ENCODE results near the gene GSE1.
A peak's percentile ranks its signal among the peaks of the same experiment; 100 is the strongest.

The GSE1 gene

GRCh38 chr16:85634747-85635544 is 21.8 kb downstream of the GSE1 start:
- Histone ChIP-seq H3K4me1 (ENCODE audit: control insufficient read depth, insufficient read depth, low read depth, low read length) (peaks cover 37% of the 10 kb centered on the region), H3K4me2 (ENCODE audit: low read length, poor library complexity, severe bottlenecking) (no peak overlapping the region), H3K36me3 (ENCODE audit: control insufficient read depth in 1 of 2, insufficient read depth in 2 of 2, low read depth in 1 of 2, low read length in 2 of 2) (peaks cover 0 to 78% of the 10 kb centered on the region in 2 experiments), H4K91ac (ENCODE audit: low read length) (no peak overlapping the region), H3K9ac (ENCODE audit: low read length) (no peak overlapping the region), H4K8ac (ENCODE audit: low read length) (no peak overlapping the region), H3K4ac (ENCODE audit: low read depth in 1 of 2, low read length in 2 of 2) (no peak overlapping the region), H2AK5ac (ENCODE audit: low read length, severe bottlenecking) (no peak overlapping the region), H3K79me1 (replicated peaks; ENCODE audit: low read length, poor library complexity, severe bottlenecking) (peaks cover 61% of the 10 kb centered on the region), H3K14ac (ENCODE audit: low read length in 2 of 2) (no peak overlapping the region), H2BK5ac (ENCODE audit: low read depth, low read length, poor library complexity, severe bottlenecking) (no peak overlapping the region), H2BK12ac (ENCODE audit: low read length in 2 of 2) (no peak overlapping the region), H2BK15ac (ENCODE audit: low read depth, poor library complexity, severe bottlenecking) (no peak overlapping the region), H3K9me3 (ENCODE audit: control insufficient read depth, low read length) (peaks cover 2% of the 10 kb centered on the region), H3K18ac (ENCODE audit: low read depth in 1 of 2, low read length in 2 of 2) (no peak overlapping the region), H3K27ac (ENCODE audit: low read length, poor library complexity, severe bottlenecking) (no peak overlapping the region), H3K27me3 (ENCODE audit: control insufficient read depth in 1 of 2, insufficient read depth in 1 of 2, low read length in 2 of 2) (no peaks in the 10 kb centered on the region), H3K4me3 (ENCODE audit: insufficient read depth in 1 of 2, low read depth in 1 of 2, low read length in 2 of 2) (no peak overlapping the region), H3K23ac (ENCODE audit: low read length in 2 of 2) (no peak overlapping the region), H2AFZ (ENCODE audit: low read depth, low read length) (no peak overlapping the region), H2BK120ac (ENCODE audit: low read depth, low read length) (no peak overlapping the region)
- no peak for DNase-seq
- WGBS: 91% methylated on average over 24 of the region's 24 CpGs

- no peaks in the 10 kb centered on the region for H3K9me3 ChIP-seq (ENCODE audit: control insufficient read depth, low read length)
- no peak overlapping the region for H3K23ac ChIP-seq (ENCODE audit: low read length in 2 of 2)
- no peak overlapping the region for H2AK5ac ChIP-seq (ENCODE audit: low read length, severe bottlenecking)
- H3K4me3 ChIP-seq (ENCODE audit: insufficient read depth in 1 of 2, low read depth in 1 of 2, low read length in 2 of 2): no peak overlapping the region
- H4K8ac ChIP-seq (ENCODE audit: low read length): no peak overlapping the region
- H3K27ac ChIP-seq (ENCODE audit: low read length, poor library complexity, severe bottlenecking): no peak overlapping the region
- no peak overlapping the region for H2BK120ac ChIP-seq (ENCODE audit: low read depth, low read length)
- no peak overlapping the region for H3K9ac ChIP-seq (ENCODE audit: low read length)
- H3K4ac ChIP-seq (ENCODE audit: low read depth in 1 of 2, low read length in 2 of 2): no peak overlapping the region
- H2BK12ac ChIP-seq (ENCODE audit: low read length in 2 of 2): no peak overlapping the region
- no peak overlapping the region for H3K14ac ChIP-seq (ENCODE audit: low read length in 2 of 2)
- H3K4me1 ChIP-seq (ENCODE audit: control insufficient read depth, insufficient read depth, low read depth, low read length): peaks cover 37% of the 10 kb centered on the region
- peaks cover 0 to 81% of the 10 kb centered on the region in 2 experiments for H3K36me3 ChIP-seq (ENCODE audit: control insufficient read depth in 1 of 2, insufficient read depth in 2 of 2, low read depth in 1 of 2, low read length in 2 of 2)
- no peak overlapping the region for H4K91ac ChIP-seq (ENCODE audit: low read length)
- H2BK15ac ChIP-seq (ENCODE audit: low read depth, poor library complexity, severe bottlenecking): no peak overlapping the region
- no peak overlapping the region for H2AFZ ChIP-seq (ENCODE audit: low read depth, low read length)
- no peak overlapping the region for H2BK5ac ChIP-seq (ENCODE audit: low read depth, low read length, poor library complexity, severe bottlenecking)
- no peaks in the 10 kb centered on the region for H3K27me3 ChIP-seq (ENCODE audit: control insufficient read depth in 1 of 2, insufficient read depth in 1 of 2, low read length in 2 of 2)
- H3K79me1 ChIP-seq (replicated peaks; ENCODE audit: low read length, poor library complexity, severe bottlenecking): peaks cover 57% of the 10 kb centered on the region
- 94% methylated on average over 26 of the region's 26 CpGs for WGBS
- no peak overlapping the region for H3K4me2 ChIP-seq (ENCODE audit: low read length, poor library complexity, severe bottlenecking)
- no peak for DNase-seq
- no peak overlapping the region for H3K18ac ChIP-seq (ENCODE audit: low read depth in 1 of 2, low read length in 2 of 2)
Observed at GRCh38 chr16:85635545-85636140, 22.5 kb downstream of the GSE1 start.

DNA sequence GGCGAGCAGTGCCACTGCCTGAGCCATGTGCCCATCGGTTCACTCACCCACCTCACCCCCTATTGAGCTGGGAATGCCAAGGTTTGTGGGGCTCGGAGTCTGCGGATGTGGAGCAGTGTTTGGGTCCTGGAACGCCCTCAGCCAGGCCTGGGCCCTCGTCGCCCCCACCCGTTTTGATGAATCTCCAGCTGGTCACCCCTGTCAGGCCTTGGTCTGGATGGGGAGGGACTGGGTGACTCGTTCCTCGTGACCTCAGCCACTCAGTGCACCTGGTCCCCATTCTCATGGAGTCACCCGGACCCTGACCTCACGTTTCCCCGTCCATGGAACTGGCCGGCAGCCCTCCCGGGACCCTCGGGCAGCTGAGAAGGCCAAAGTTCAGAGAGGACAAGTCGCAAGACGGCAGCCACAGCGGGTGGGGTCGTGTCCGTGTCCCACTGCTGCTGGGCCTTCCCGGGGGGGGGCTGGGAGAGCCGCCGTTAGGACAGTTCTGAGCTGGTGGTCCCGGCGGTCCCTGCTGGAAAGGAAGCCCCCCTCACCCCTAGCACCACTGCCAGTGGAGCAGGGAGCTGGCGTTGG is 23.2 kb downstream of the GSE1 start:
- Histone ChIP-seq H3K27me3 (ENCODE audit: control insufficient read depth in 1 of 2, insufficient read depth in 1 of 2, low read length in 2 of 2) (no peaks in the 10 kb centered on the region), H3K36me3 (ENCODE audit: control insufficient read depth in 1 of 2, insufficient read depth in 2 of 2, low read depth in 1 of 2, low read length in 2 of 2) (peaks cover 0 to 81% of the 10 kb centered on the region in 2 experiments), H3K27ac (ENCODE audit: low read length, poor library complexity, severe bottlenecking) (no peak overlapping the region), H2BK12ac (ENCODE audit: low read length in 2 of 2) (no peak overlapping the region), H3K4ac (ENCODE audit: low read depth in 1 of 2, low read length in 2 of 2) (no peak overlapping the region), H3K9me3 (ENCODE audit: control insufficient read depth, low read length) (no peaks in the 10 kb centered on the region), H3K79me1 (replicated peaks; ENCODE audit: low read length, poor library complexity, severe bottlenecking) (peaks cover 56% of the 10 kb centered on the region), H4K8ac (ENCODE audit: low read length) (no peak overlapping the region), H3K14ac (ENCODE audit: low read length in 2 of 2) (peak overlapping the region in 1 of 2 experiments; percentile 41), H3K4me2 (ENCODE audit: low read length, poor library complexity, severe bottlenecking) (no peak overlapping the region), H2BK120ac (ENCODE audit: low read depth, low read length) (no peak overlapping the region), H3K4me1 (ENCODE audit: control insufficient read depth, insufficient read depth, low read depth, low read length) (peaks cover 37% of the 10 kb centered on the region), H3K9ac (ENCODE audit: low read length) (no peak overlapping the region), H3K4me3 (ENCODE audit: insufficient read depth in 1 of 2, low read depth in 1 of 2, low read length in 2 of 2) (no peak overlapping the region), H4K91ac (ENCODE audit: low read length) (no peak overlapping the region), H2AFZ (ENCODE audit: low read depth, low read length) (no peak overlapping the region), H2BK5ac (ENCODE audit: low read depth, low read length, poor library complexity, severe bottlenecking) (no peak overlapping the region), H3K18ac (ENCODE audit: low read depth in 1 of 2, low read length in 2 of 2) (no peak overlapping the region), H3K23ac (ENCODE audit: low read length in 2 of 2) (no peak overlapping the region), H2AK5ac (ENCODE audit: low read length, severe bottlenecking) (no peak overlapping the region), H2BK15ac (ENCODE audit: low read depth, poor library complexity, severe bottlenecking) (no peak overlapping the region)
- 86% methylated on average over 18 of the region's 27 CpGs for WGBS
- no peak for DNase-seq

GRCh38 chr16:85637061-85637807 is 24.1 kb downstream of the GSE1 start:
- H4K8ac ChIP-seq (ENCODE audit: low read length): peak overlapping the region; percentile 51
- H2AFZ ChIP-seq (ENCODE audit: low read depth, low read length): no peak overlapping the region
- no peak overlapping the region for H2BK120ac ChIP-seq (ENCODE audit: low read depth, low read length)
- no peak overlapping the region for H3K4me3 ChIP-seq (ENCODE audit: insufficient read depth in 1 of 2, low read depth in 1 of 2, low read length in 2 of 2)
- H3K27ac ChIP-seq (ENCODE audit: low read length, poor library complexity, severe bottlenecking): no peak overlapping the region
- H3K9ac ChIP-seq (ENCODE audit: low read length): no peak overlapping the region
- no peak overlapping the region for H3K4me2 ChIP-seq (ENCODE audit: low read length, poor library complexity, severe bottlenecking)
- no peaks in the 10 kb centered on the region for H3K27me3 ChIP-seq (ENCODE audit: control insufficient read depth in 1 of 2, insufficient read depth in 1 of 2, low read length in 2 of 2)
- WGBS: 95% methylated on average over 36 of the region's 36 CpGs
- no peak overlapping the region for H2BK12ac ChIP-seq (ENCODE audit: low read length in 2 of 2)
- DNase-seq: no peak
- no peak overlapping the region for H2BK15ac ChIP-seq (ENCODE audit: low read depth, poor library complexity, severe bottlenecking)
- H3K4me1 ChIP-seq (ENCODE audit: control insufficient read depth, insufficient read depth, low read depth, low read length): peaks cover 43% of the 10 kb centered on the region
- no peak overlapping the region for H2AK5ac ChIP-seq (ENCODE audit: low read length, severe bottlenecking)
- no peaks in the 10 kb centered on the region for H3K9me3 ChIP-seq (ENCODE audit: control insufficient read depth, low read length)
- no peak overlapping the region for H3K23ac ChIP-seq (ENCODE audit: low read length in 2 of 2)
- H3K4ac ChIP-seq (ENCODE audit: low read depth in 1 of 2, low read length in 2 of 2): no peak overlapping the region
- peak overlapping the region in 1 of 2 experiments; percentile 42 for H3K18ac ChIP-seq (ENCODE audit: low read depth in 1 of 2, low read length in 2 of 2)
- no peak overlapping the region for H3K14ac ChIP-seq (ENCODE audit: low read length in 2 of 2)
- peak overlapping the region; percentile 47 for H4K91ac ChIP-seq (ENCODE audit: low read length)
- H2BK5ac ChIP-seq (ENCODE audit: low read depth, low read length, poor library complexity, severe bottlenecking): no peak overlapping the region
- H3K36me3 ChIP-seq (ENCODE audit: control insufficient read depth in 1 of 2, insufficient read depth in 2 of 2, low read depth in 1 of 2, low read length in 2 of 2): peaks cover 0 to 81% of the 10 kb centered on the region in 2 experiments
- peaks cover 53% of the 10 kb centered on the region for H3K79me1 ChIP-seq (replicated peaks; ENCODE audit: low read length, poor library complexity, severe bottlenecking)

All from mesenchymal stem cell (in vitro differentiated cells and primary cell).